IgD-negative memory B cell (primary cell): ENCODE data around the gene JMJD6. TPM values are rescaled to one million over a fixed set of nuclear protein-coding genes. Genes with fewer than 3 reads are reported as not detected.
"Not testable (repeated sequence)": the region's sequence is repeated elsewhere in the genome, so short reads cannot be mapped to it uniquely, and the experiment has no call there.

ENCODE experiments used
- H3K27ac Mint-ChIP-seq, 3 donors: one replicate each; pipeline ENCODE4 v1.8.0; 2020 to 2022; ENCODE audit warnings: mild to moderate bottlenecking in 3 of 3, mixed read lengths in 3 of 3, moderate library complexity in 1 of 3
- H3K27me3 Mint-ChIP-seq: one replicate; pipeline ENCODE4 v1.8.0; 2021; ENCODE audit warnings: mixed read lengths
- H3K36me3 Mint-ChIP-seq: one replicate; pipeline ENCODE4 v1.8.0; 2020; ENCODE audit warnings: mild to moderate bottlenecking, mixed read lengths
- H3K4me1 Mint-ChIP-seq, 3 donors: one replicate each; pipeline ENCODE4 v1.8.0; 2020 to 2022; ENCODE audit warnings: mixed read lengths in 3 of 3, mild to moderate bottlenecking in 1 of 3
- H3K4me3 Mint-ChIP-seq, 4 donors: one replicate each; pipeline ENCODE4 v1.8.0; 2020 to 2022; ENCODE audit warnings: mild to moderate bottlenecking in 4 of 4, mixed read lengths in 4 of 4, moderate library complexity in 3 of 4
- H3K9me3 Mint-ChIP-seq, 3 donors: one replicate each; pipeline ENCODE4 v1.8.0; 2020 to 2021; ENCODE audit warnings: mixed read lengths in 3 of 3, mild to moderate bottlenecking in 1 of 3
- polyA plus RNA-seq: library from polyadenylated mRNA; unstranded; fragments of 300-500 nt; fragmentation: Illumina TruSeq; gene quantifications from one replicate; pipeline ENCODE4 v1.2.3, GENCODE V29; 2021

The JMJD6 gene
- polyA plus RNA-seq, 1 donor from 2014 or later = 41.4 TPM

GRCh38 chr17:76701471-76701967, 24.9 kb downstream of the JMJD6 start:
- Mint-ChIP-seq H3K4me3 (no peak overlapping the region), H3K36me3 (no peaks in the 10 kb centered on the region), H3K4me1 (peaks cover 3 to 9% (median 8%) of the 10 kb centered on the region in 3 donors), H3K9me3 (no peaks in the 10 kb centered on the region), H3K27ac (no peak overlapping the region), H3K27me3 (no peaks in the 10 kb centered on the region)

GRCh38 chr17:76700617-76701470, 25.6 kb downstream of the JMJD6 start:
- no peaks in the 10 kb centered on the region for H3K27me3 Mint-ChIP-seq
- H3K27ac Mint-ChIP-seq = peak overlapping the region in 1 of 3 donors; percentile 49
- peaks cover 4 to 10% (median 9%) of the 10 kb centered on the region in 3 donors for H3K4me1 Mint-ChIP-seq
- H3K4me3 Mint-ChIP-seq = peak overlapping the region in 1 of 4 donors; percentile 83
- H3K36me3 Mint-ChIP-seq = no peaks in the 10 kb centered on the region
- no peaks in the 10 kb centered on the region for H3K9me3 Mint-ChIP-seq

GRCh38 chr17:76700270-76700616, 26.2 kb downstream of the JMJD6 start:
- Mint-ChIP-seq H3K36me3 (no peaks in the 10 kb centered on the region), H3K9me3 (no peaks in the 10 kb centered on the region), H3K4me1 (peaks cover 4 to 10% (median 9%) of the 10 kb centered on the region in 3 donors), H3K4me3 (peak overlapping the region in 1 of 4 donors; percentile 83), H3K27ac (peak overlapping the region in 1 of 3 donors; percentile 49), H3K27me3 (no peaks in the 10 kb centered on the region)

GRCh38 chr17:76698466-76698977, 27.9 kb downstream of the JMJD6 start:
- not testable (repeated sequence) for H3K4me3 Mint-ChIP-seq

GRCh38 chr17:76697702-76698465, 28.5 kb downstream of the JMJD6 start:
- Mint-ChIP-seq H3K4me3 (no peak overlapping the region), H3K4me1 (peaks cover 4 to 11% (median 10%) of the 10 kb centered on the region in 3 donors), H3K9me3 (no peaks in the 10 kb centered on the region), H3K36me3 (no peaks in the 10 kb centered on the region), H3K27me3 (peaks cover 3% of the 10 kb centered on the region), H3K27ac (no peak overlapping the region)

More at GRCh38 chr17:76698466-76698977, 27.9 kb downstream of the JMJD6 start:
- H3K4me1 Mint-ChIP-seq = peaks cover 4 to 11% (median 10%) of the 10 kb centered on the region in 3 donors
- not testable (repeated sequence) for H3K9me3 Mint-ChIP-seq, H3K27me3 Mint-ChIP-seq, H3K36me3 Mint-ChIP-seq, H3K27ac Mint-ChIP-seq

- Mint-ChIP-seq H3K4me3 (peak overlapping the region in 1 of 4 donors; percentile 73), H3K27me3 (peaks cover 3% of the 10 kb centered on the region), H3K36me3 (no peaks in the 10 kb centered on the region), H3K27ac (no peak overlapping the region), H3K9me3 (no peaks in the 10 kb centered on the region), H3K4me1 (peaks cover 4 to 11% (median 10%) of the 10 kb centered on the region in 3 donors)
Observed at GRCh38 chr17:76696763-76697701, 29.4 kb downstream of the JMJD6 start.

- Mint-ChIP-seq H3K4me3 (no peak overlapping the region), H3K4me1 (peaks cover 4 to 10% (median 8%) of the 10 kb centered on the region in 3 donors), H3K36me3 (peaks cover 2% of the 10 kb centered on the region), H3K9me3 (no peaks in the 10 kb centered on the region), H3K27me3 (peaks cover 3% of the 10 kb centered on the region), H3K27ac (no peak overlapping the region)
Observed at GRCh38 chr17:76695059-76695831, 31.2 kb downstream of the JMJD6 start.

- H3K27ac Mint-ChIP-seq = no peak overlapping the region
- H3K27me3 Mint-ChIP-seq = peaks cover 9% of the 10 kb centered on the region
- no peaks in the 10 kb centered on the region for H3K9me3 Mint-ChIP-seq
- no peak overlapping the region for H3K4me3 Mint-ChIP-seq
- peaks cover 2 to 4% (median 3%) of the 10 kb centered on the region in 3 donors for H3K4me1 Mint-ChIP-seq
- H3K36me3 Mint-ChIP-seq = peaks cover 2% of the 10 kb centered on the region
Observed at GRCh38 chr17:76691379-76692191, 34.8 kb downstream of the JMJD6 start.

GRCh38 chr17:76690596-76691280, 35.7 kb downstream of the JMJD6 start:
- Mint-ChIP-seq H3K27me3 (peaks cover 9% of the 10 kb centered on the region), H3K36me3 (peaks cover 2% of the 10 kb centered on the region), H3K4me1 (peaks cover 0 to 2% (median 1%) of the 10 kb centered on the region in 3 donors), H3K9me3 (no peaks in the 10 kb centered on the region), H3K27ac (no peak overlapping the region), H3K4me3 (no peak overlapping the region)

GRCh38 chr17:76689859-76690258, 36.5 kb downstream of the JMJD6 start:
- H3K9me3 Mint-ChIP-seq = no peaks in the 10 kb centered on the region
- H3K36me3 Mint-ChIP-seq = peaks cover 2% of the 10 kb centered on the region
- peaks cover 0 to 1% (median 0%) of the 10 kb centered on the region in 3 donors for H3K4me1 Mint-ChIP-seq
- no peak overlapping the region for H3K4me3 Mint-ChIP-seq
- no peak overlapping the region for H3K27ac Mint-ChIP-seq
- H3K27me3 Mint-ChIP-seq = peaks cover 9% of the 10 kb centered on the region

GRCh38 chr17:76688165-76688622, 38.2 kb downstream of the JMJD6 start:
- H3K27ac Mint-ChIP-seq = no peak overlapping the region
- peaks cover 12% of the 10 kb centered on the region for H3K27me3 Mint-ChIP-seq
- no peaks in the 10 kb centered on the region for H3K9me3 Mint-ChIP-seq
- H3K4me1 Mint-ChIP-seq = peaks cover 0 to 1% (median 0%) of the 10 kb centered on the region in 3 donors
- no peak overlapping the region for H3K4me3 Mint-ChIP-seq
- H3K36me3 Mint-ChIP-seq = peaks cover 2% of the 10 kb centered on the region

- Mint-ChIP-seq H3K4me3 (no peak overlapping the region), H3K27ac (no peak overlapping the region), H3K4me1 (peaks cover 0 to 1% (median 0%) of the 10 kb centered on the region in 3 donors), H3K27me3 (peaks cover 9% of the 10 kb centered on the region), H3K9me3 (no peaks in the 10 kb centered on the region), H3K36me3 (peaks cover 2% of the 10 kb centered on the region)
Observed at GRCh38 chr17:76687298-76688164, 38.9 kb downstream of the JMJD6 start.
